Small intestine (tissue), 7 donors: ENCODE measurements around the gene VARS1. TPM values are rescaled to one million over a fixed set of nuclear protein-coding genes. Genes with fewer than 3 reads are reported as not detected.

ENCODE experiments used
- DNase-seq, 2 donors: peaks; one replicate each; pipeline versions ENCODE4 v3.0.0 to v3.0.0-alpha.2; 2013
- FAIRE-seq: peaks from 2 replicates; lab custom pipeline; 2012; peaks lifted over from hg19 to GRCh38; lab: Jason Lieb, UNC
- H3K27ac ChIP-seq, 3 donors: one replicate each; pipeline ENCODE4 v1.5.1; 2013; ENCODE audit warnings: low read length in 2 of 3, mild to moderate bottlenecking in 2 of 3, control low read depth in 1 of 3, inconsistent platforms in 1 of 3, low read depth in 1 of 3, moderate library complexity in 1 of 3
- H3K27me3 ChIP-seq, 3 donors: one replicate each; pipeline ENCODE4 v1.6.1; 2013; ENCODE audit warnings: low read length in 3 of 3, inconsistent platforms in 1 of 3; ENCODE audit not compliant: control insufficient read depth in 3 of 3, insufficient read depth in 3 of 3
- H3K36me3 ChIP-seq, 3 donors: one replicate each; pipeline ENCODE4 v1.6.1; 2013; ENCODE audit warnings: low read length in 3 of 3, inconsistent platforms in 1 of 3, low read depth in 1 of 3, mild to moderate bottlenecking in 1 of 3, moderate library complexity in 1 of 3; ENCODE audit not compliant: control insufficient read depth in 3 of 3, insufficient read depth in 2 of 3
- H3K4me1 ChIP-seq, 3 donors: one replicate each; pipeline ENCODE4 v1.6.1; 2013; ENCODE audit warnings: low read length in 2 of 3, inconsistent platforms in 1 of 3, low read depth in 1 of 3, mild to moderate bottlenecking in 1 of 3, moderate library complexity in 1 of 3; ENCODE audit not compliant: control insufficient read depth in 3 of 3, insufficient read depth in 2 of 3
- H3K4me3 ChIP-seq, 3 donors: one replicate each; pipeline ENCODE4 v1.5.1; 2013; ENCODE audit warnings: low read length in 3 of 3, control low read depth in 1 of 3, inconsistent platforms in 1 of 3, low read depth in 1 of 3, mild to moderate bottlenecking in 1 of 3, moderate library complexity in 1 of 3
- H3K9me3 ChIP-seq, 2 donors: one replicate each; pipeline ENCODE4 v1.6.1; 2013; ENCODE audit warnings: low read depth in 1 of 2, low read length in 1 of 2; ENCODE audit not compliant: control insufficient read depth in 2 of 2, insufficient read depth in 1 of 2
- WGBS, 3 donors: extraction: QIAGEN DNeasy Blood & Tissue Kit; methylation state at CpG; one replicate each; pipeline ENCODE4 v1.1.7; 2013; 5-methylcytosine and 5-hydroxymethylcytosine counted together
- polyA plus RNA-seq, 4 donors: library from polyadenylated mRNA; stranded (reverse) in 3 of 4; unstranded in 1 of 4; fragments of 200-250 nt in 3 of 4; fragments of 120-200 nt in 1 of 4; gene quantifications; one replicate each; pipeline versions ENCODE4 v1.2.1 to v1.2.3, GENCODE V29; 2013
- donor health status: healthy with polysubstance abuse.
- donor health status: control.
- donor health status: control.
- donor health status: Bipolar disorder and iron deficiency.
- donor health status: healthy.

VARS1 gene
- polyA plus RNA-seq, 4 donors = 19.9 to 42.4 (median 24.2) TPM

- peak overlapping the region in 1 of 3 donors; percentile 41 for H3K4me3 ChIP-seq
- H3K36me3 ChIP-seq = peaks cover 0 to 43% (median 7%) of the 10 kb centered on the region in 3 donors
- DNase-seq (peak in 1 of 2 donors; percentile 36), FAIRE-seq (no peak)
- WGBS, 3 donors = 22 to 29% (median 26%) methylated on average over 14 of the region's 14 CpGs
- no peaks in the 10 kb centered on the region for H3K27me3 ChIP-seq
- peaks cover 0 to 37% (median 4%) of the 10 kb centered on the region in 3 donors for H3K4me1 ChIP-seq
- no peaks in the 10 kb centered on the region for H3K9me3 ChIP-seq
- H3K27ac ChIP-seq = peak overlapping the region; percentile 66 to 93 (median 79)
Observed at GRCh38 chr6:31776485-31776988, 19.0 kb downstream of the VARS1 start.

GRCh38 chr6:31775633-31776484 lies 19.7 kb downstream of the VARS1 start:
- Histone ChIP-seq H3K9me3 (no peaks in the 10 kb centered on the region), H3K4me1 (peaks cover 0 to 37% (median 4%) of the 10 kb centered on the region in 3 donors), H3K27me3 (no peaks in the 10 kb centered on the region), H3K27ac (peak overlapping the region in 1 of 3 donors; percentile 93), H3K36me3 (peaks cover 0 to 36% (median 3%) of the 10 kb centered on the region in 3 donors), H3K4me3 (peak overlapping the region in 1 of 3 donors; percentile 41)
- no peak for FAIRE-seq
- no peak for DNase-seq
- WGBS, 3 donors = 69 to 87% (median 77%) methylated on average over 32 of the region's 32 CpGs

GRCh38 chr6:31775184-31775583 lies 20.4 kb downstream of the VARS1 start:
- WGBS, 3 donors = 36 to 70% (median 37%) methylated on average over 3 to 4 of the region's 4 CpGs
- Histone ChIP-seq H3K9me3 (no peaks in the 10 kb centered on the region), H3K27ac (peak overlapping the region in 2 of 3 donors; percentile 25 to 50), H3K4me3 (no peak overlapping the region), H3K27me3 (no peaks in the 10 kb centered on the region), H3K36me3 (peaks cover 0 to 29% (median 3%) of the 10 kb centered on the region in 3 donors), H3K4me1 (peaks cover 0 to 38% (median 4%) of the 10 kb centered on the region in 3 donors)
- DNase-seq (peak; percentile 72 to 88), FAIRE-seq (no peak)

DNA sequence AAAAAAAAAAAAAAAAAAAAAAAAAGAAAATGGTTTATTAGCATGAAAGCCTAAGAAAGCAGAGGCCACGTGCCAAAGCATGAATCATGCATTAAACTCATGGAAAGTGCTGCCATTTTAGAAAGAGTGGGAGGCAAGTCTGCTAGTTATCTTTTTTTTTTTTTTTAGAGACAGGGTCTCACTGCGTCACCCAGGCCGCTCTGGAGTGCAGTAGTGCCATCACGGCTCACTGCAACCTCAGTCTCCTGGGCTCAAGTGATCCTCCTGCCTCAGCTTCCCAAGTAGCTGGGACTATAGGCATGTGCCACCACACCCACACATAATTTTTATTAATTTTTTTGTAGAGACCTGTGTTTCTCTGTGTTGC lies 23.6 kb downstream of the VARS1 start:
- WGBS, 3 donors = 69 to 75% (median 74%) methylated on average over 4 of the region's 4 CpGs

GRCh38 chr6:31770860-31771259 lies 24.7 kb downstream of the VARS1 start:
- H3K4me1 ChIP-seq = peaks cover 0 to 23% (median 0%) of the 10 kb centered on the region in 3 donors
- FAIRE-seq (no peak), DNase-seq (no peak)
- H3K9me3 ChIP-seq = no peaks in the 10 kb centered on the region
- H3K27ac ChIP-seq = no peak overlapping the region
- H3K36me3 ChIP-seq = peaks cover 0 to 6% (median 0%) of the 10 kb centered on the region in 3 donors
- no peak overlapping the region for H3K4me3 ChIP-seq
- H3K27me3 ChIP-seq = no peaks in the 10 kb centered on the region
- WGBS, 3 donors = 77 to 85% (median 85%) methylated on average over 2 of the region's 2 CpGs

More for the DNA sequence above, 23.6 kb downstream of the VARS1 start:
- FAIRE-seq = no peak
- Histone ChIP-seq H3K27me3 (no peaks in the 10 kb centered on the region), H3K4me3 (no peak overlapping the region), H3K4me1 (peaks cover 0 to 28% (median 4%) of the 10 kb centered on the region in 3 donors), H3K36me3 (peaks cover 0 to 6% (median 0%) of the 10 kb centered on the region in 3 donors), H3K27ac (no peak overlapping the region), H3K9me3 (no peaks in the 10 kb centered on the region)
- DNase-seq = no peak

- no peak overlapping the region for H3K4me3 ChIP-seq
- FAIRE-seq (no peak), DNase-seq (peak; percentile 88 to 91)
- no peaks in the 10 kb centered on the region for H3K27me3 ChIP-seq
- no peak overlapping the region for H3K27ac ChIP-seq
- H3K4me1 ChIP-seq = peaks cover 0 to 19% (median 0%) of the 10 kb centered on the region in 3 donors
- H3K9me3 ChIP-seq = no peaks in the 10 kb centered on the region
- H3K36me3 ChIP-seq = peaks cover 0 to 9% (median 0%) of the 10 kb centered on the region in 3 donors
- WGBS, 3 donors = 36 to 57% (median 46%) methylated on average over 12 of the region's 12 CpGs
Observed at GRCh38 chr6:31769684-31770371, 25.7 kb downstream of the VARS1 start.

DNA sequence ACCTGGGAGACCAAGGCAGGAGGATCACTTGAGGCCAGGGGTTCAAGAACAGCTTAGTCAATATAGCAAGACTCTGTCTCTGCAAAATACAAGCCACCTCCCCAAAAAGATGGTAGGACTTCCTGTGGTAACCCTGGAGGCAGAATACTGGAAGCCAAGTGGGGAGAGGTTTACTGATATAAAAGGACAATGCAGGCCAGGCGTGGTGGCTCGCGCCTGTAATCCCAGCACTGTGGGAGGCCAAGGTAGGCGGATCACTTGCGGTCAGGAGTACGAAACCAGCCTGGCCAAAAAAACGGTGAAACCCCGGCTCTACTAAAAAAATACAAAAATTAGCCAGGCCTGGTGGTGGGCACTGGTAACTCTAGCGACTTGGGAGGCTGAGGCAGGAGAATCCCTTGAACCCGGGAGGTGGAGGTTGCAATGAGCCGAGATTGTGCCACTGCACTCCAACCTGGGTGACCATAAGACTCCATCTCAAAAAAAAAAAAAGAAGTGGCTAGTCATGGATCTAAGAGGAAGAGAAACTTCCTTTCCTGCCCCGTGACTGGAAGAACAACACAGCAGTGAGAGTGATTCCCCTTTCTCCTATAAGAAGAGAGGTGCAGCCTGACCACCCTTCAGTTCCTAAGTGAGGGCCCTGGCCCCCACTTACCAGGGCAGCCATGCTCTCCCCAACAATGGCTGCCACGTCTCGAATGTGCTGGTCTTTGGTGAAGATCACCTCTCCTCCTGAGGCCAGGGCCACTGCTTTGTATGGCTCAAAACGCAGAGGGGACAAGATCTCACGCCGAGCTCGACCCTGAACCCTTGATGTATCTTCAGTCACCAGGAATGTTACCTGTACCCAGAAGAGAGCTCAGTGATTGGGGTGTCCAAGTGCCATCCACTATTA lies 26.9 kb downstream of the VARS1 start:
- DNase-seq = no peak
- Histone ChIP-seq H3K27me3 (no peaks in the 10 kb centered on the region), H3K27ac (no peak overlapping the region), H3K4me1 (peaks cover 0 to 27% (median 0%) of the 10 kb centered on the region in 3 donors), H3K9me3 (no peaks in the 10 kb centered on the region), H3K36me3 (peaks cover 0 to 12% (median 0%) of the 10 kb centered on the region in 3 donors), H3K4me3 (no peak overlapping the region)
- FAIRE-seq = no peak
- WGBS, 3 donors = 92 to 93% (median 92%) methylated on average over 18 of the region's 18 CpGs
